Heart left ventricle (tissue), 13 donors: ENCODE results near the gene PLCH1.

ENCODE experiments used
- CTCF ChIP-seq, 12 donors: fragments of 200-600 bp; sonication (generic) in 4 of 12; IDR thresholded peaks; one replicate each; pipeline versions ENCODE4 v1.5.0 to v1.8.0; 2018 to 2022; ENCODE audit warnings: antibody characterized with exemption in 12 of 12, mild to moderate bottlenecking in 5 of 12
- POLR2A ChIP-seq, 2 donors: fragments of 450-650 bp; IDR thresholded peaks; one replicate each; pipeline ENCODE4 v1.6.1; 2017; ENCODE audit warnings: antibody characterized with exemption in 2 of 2, mild to moderate bottlenecking in 2 of 2, moderate library complexity in 2 of 2
- donor health status: ischemic (EF 13 %, LVEDD 7.1; RV severe dilation, severe dysfunction).
- donor health status: DM: no; HTN: yes; CAD: no.
- donor health status: DM: no; HTN: no; CAD: no.
- donor health status: ischemic (EF 25% LVEDD 6.9; RV normal size, moderate dysfunction).
- donor health status: ischemic (EF 25% LVEDD 5.7; RV mildly dilated, moderate dysfunction).
- donor health status: ischemic (EF 35%, LVEDD 5.7; RV mildly dilated, moderate dysfunction).
- donor health status: nonischemic (EF 11% LVEDD 7.7; RV severe dilation, severe dysfunction).
- donor health status: DM: yes; HTN: yes; CAD: no.
- donor health status: PGD.
- donor health status: ischemic (EF 29% LVEDD 5.4; RV normal size, mild dysfunction).
- donor health status: nonischemic (EF 23%, LVEDD 6.1; RV moderate dilation, normal function).

GRCh38 chr3:155517903-155518302, 227.0 kb downstream of the PLCH1 start:
- TF ChIP-seq CTCF (IDR thresholded peaks at IDR 0.05) (no peak), POLR2A (IDR thresholded peaks at IDR 0.05) (no peak)
